ENCODE data around the gene YIPF5. TPM values are rescaled to one million over a fixed set of nuclear protein-coding genes. Genes with fewer than 3 reads are reported as not detected.

YIPF5 gene
- total RNA-seq, 1 donor from 2014 or later, result 41.1 TPM

DNA sequence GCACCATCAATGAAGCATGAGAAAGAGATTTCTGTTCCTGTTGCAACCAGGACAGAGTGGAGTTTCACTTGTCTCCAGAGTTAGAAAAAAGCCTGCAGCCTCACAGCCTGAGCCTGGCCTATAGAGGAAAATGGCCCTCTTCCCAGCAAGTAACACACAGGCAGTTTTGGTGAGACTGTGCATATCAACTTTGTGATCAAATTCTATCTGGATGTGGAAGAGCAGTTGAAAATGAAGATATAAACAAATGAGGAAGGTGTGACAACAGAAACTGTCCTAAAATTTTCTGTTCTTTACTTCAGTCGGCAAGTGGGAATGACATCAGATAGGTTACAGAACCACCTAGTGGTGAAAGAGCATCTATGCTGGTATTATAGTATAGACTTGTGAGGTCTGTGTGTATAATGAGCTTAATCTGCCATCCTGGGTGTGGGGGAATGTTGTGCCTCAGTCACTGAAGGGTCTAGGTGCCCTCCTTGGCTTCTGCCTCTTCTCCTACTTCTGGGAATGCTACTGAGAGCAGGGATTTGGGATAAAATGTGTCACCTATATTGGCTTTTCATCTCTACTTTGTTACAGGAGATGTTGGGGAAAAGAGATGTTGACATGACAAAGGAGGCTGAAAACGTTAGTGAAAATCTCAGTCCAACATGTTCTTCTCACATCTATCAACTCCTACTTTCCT is 28.2 kb downstream of the YIPF5 start:
- Histone ChIP-seq H3K27me3 (ENCODE audit: control insufficient read depth, insufficient read depth, low read length) (no peaks in the 10 kb centered on the region), H3K4me3 (ENCODE audit: low read depth, low read length) (no peak overlapping the region), H3K36me3 (ENCODE audit: control insufficient read depth, insufficient read depth, low read length) (no peaks in the 10 kb centered on the region)
- peak; percentile 4 for DNase-seq (ENCODE audit: low read depth)
- TF ChIP-seq, protein P1, sequence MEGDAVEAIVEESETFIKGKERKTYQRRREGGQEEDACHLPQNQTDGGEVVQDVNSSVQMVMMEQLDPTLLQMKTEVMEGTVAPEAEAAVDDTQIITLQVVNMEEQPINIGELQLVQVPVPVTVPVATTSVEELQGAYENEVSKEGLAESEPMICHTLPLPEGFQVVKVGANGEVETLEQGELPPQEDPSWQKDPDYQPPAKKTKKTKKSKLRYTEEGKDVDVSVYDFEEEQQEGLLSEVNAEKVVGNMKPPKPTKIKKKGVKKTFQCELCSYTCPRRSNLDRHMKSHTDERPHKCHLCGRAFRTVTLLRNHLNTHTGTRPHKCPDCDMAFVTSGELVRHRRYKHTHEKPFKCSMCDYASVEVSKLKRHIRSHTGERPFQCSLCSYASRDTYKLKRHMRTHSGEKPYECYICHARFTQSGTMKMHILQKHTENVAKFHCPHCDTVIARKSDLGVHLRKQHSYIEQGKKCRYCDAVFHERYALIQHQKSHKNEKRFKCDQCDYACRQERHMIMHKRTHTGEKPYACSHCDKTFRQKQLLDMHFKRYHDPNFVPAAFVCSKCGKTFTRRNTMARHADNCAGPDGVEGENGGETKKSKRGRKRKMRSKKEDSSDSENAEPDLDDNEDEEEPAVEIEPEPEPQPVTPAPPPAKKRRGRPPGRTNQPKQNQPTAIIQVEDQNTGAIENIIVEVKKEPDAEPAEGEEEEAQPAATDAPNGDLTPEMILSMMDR (IDR thresholded peaks at IDR 0.05; ENCODE audit: insufficient read depth, low read length, poor library complexity, severe bottlenecking), result peak; percentile 70

DNA sequence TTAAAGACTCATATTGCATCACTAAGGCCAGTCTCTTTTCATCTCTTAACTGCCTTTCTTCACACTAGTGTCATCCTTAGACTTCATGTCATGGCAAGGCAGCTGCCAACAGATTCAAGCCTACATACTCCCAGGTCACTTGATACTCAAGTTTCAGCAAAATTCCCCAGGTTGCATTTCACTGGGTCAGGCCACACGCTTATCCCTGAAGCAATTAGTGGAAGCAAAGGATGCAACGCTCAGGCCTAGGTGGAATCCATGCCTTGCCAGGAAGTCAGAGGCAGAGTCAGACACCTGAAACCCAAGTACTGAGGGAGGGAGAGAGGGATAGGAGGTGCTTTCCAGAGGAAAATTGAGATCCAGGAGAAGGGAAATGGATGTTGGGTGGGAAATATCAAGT is 28.9 kb downstream of the YIPF5 start:
- no peaks in the 10 kb centered on the region for H3K36me3 ChIP-seq (ENCODE audit: control insufficient read depth, insufficient read depth, low read length)

DNA sequence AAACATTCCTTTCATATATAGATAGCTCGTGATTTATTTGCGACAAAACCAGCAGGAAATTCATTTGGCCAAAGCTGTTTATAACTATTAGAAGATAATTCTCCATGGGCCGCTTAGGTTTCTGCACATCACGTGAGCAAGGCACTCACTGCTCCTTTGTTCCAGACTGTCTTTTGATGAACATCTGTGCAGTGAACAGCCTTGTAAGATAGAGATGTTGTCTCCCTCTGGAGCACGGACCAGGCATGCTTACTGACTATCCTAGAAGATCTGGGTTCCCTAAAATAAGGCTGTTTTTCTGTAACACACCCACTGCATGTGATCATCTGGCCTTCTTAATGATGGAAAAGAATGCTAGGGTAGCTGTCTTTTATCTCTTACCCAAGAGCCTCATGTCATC is 30.9 kb downstream of the YIPF5 start:
- TF ChIP-seq, protein P1 (IDR thresholded peaks at IDR 0.05; ENCODE audit: insufficient read depth, low read length, poor library complexity, severe bottlenecking), result no peak
- Histone ChIP-seq H3K36me3 (ENCODE audit: control insufficient read depth, insufficient read depth, low read length) (no peaks in the 10 kb centered on the region), H3K27me3 (ENCODE audit: control insufficient read depth, insufficient read depth, low read length) (no peaks in the 10 kb centered on the region), H3K4me3 (ENCODE audit: low read depth, low read length) (no peak overlapping the region)
- no peak for DNase-seq (ENCODE audit: low read depth)

More for the DNA sequence above, 28.9 kb downstream of the YIPF5 start:
- Histone ChIP-seq H3K4me3 (ENCODE audit: low read depth, low read length) (no peak overlapping the region), H3K27me3 (ENCODE audit: control insufficient read depth, insufficient read depth, low read length) (no peaks in the 10 kb centered on the region)
- TF ChIP-seq, protein P1 (IDR thresholded peaks at IDR 0.05; ENCODE audit: insufficient read depth, low read length, poor library complexity, severe bottlenecking), result no peak
- DNase-seq (ENCODE audit: low read depth), result no peak

DNA sequence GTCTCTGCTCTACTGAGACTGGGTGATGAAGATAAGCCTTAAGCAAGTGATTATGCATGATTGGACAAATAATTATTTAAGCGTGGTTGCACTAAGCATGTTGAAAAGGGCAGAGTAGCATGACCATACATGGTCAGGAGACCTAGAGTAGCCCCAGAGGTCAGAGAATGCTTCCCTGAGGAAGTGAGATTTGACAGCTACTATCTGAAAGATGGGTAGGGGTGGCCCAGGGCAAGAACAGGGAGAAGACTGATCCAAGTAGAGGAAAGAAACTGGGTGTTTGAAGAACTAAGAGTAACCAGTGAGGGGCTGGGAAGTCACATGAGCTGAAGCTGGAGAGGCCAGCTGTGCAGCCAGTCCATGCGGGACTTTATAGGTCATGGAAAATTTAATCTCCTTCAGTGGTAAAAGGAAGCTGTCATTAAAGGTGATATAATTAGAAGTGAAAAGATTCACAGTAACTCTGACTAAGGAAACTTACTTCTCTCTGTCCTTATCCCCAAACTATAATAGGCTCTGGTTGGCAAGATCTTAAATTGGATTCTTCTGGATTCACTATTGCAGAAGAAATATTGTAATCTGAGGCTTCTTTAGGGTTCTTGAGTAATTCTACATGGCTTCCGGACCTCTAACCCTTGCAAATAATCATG is 35.2 kb downstream of the YIPF5 start:
- TF ChIP-seq, protein P1 (IDR thresholded peaks at IDR 0.05; ENCODE audit: insufficient read depth, low read length, poor library complexity, severe bottlenecking), result no peak
- H3K36me3 ChIP-seq (ENCODE audit: control insufficient read depth, insufficient read depth, low read length), result no peaks in the 10 kb centered on the region
- no peak for DNase-seq (ENCODE audit: low read depth)
- H3K4me3 ChIP-seq (ENCODE audit: low read depth, low read length), result no peak overlapping the region
- H3K27me3 ChIP-seq (ENCODE audit: control insufficient read depth, insufficient read depth, low read length), result no peaks in the 10 kb centered on the region

DNA sequence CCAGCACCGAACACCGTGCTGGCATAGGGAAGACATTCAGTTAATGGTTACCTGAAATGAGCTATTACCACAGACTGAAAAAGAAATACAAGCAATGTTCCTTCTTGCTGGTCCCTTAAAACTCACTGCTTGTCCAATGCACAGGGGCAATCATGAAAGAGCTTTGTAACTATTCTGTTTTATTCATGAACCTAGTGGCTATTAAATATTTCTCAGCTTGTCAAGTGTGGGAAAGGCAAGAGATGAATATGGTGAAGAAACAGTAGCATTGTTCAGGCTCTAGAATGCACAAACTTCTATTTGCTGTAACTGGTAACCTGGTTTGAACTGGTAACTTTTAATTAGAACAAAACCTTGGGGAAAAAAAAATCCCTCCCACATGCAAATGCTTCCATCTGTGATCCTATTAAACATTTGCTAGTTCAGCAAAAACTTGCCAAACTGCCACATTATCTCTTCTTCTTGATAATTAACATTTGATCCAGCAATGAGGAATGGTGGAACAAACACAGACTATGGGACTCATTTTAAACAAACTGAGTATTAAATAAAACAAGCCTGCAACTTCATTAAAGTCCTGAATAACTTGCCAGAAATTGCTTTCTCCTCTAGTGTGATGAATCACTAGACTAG is 36.1 kb downstream of the YIPF5 start:
- no peaks in the 10 kb centered on the region for H3K36me3 ChIP-seq (ENCODE audit: control insufficient read depth, insufficient read depth, low read length)
- DNase-seq (ENCODE audit: low read depth), result no peak
- H3K27me3 ChIP-seq (ENCODE audit: control insufficient read depth, insufficient read depth, low read length), result no peaks in the 10 kb centered on the region
- no peak overlapping the region for H3K4me3 ChIP-seq (ENCODE audit: low read depth, low read length)
- TF ChIP-seq, protein P1 (IDR thresholded peaks at IDR 0.05; ENCODE audit: insufficient read depth, low read length, poor library complexity, severe bottlenecking), result no peak

Measured in kidney epithelial cell (primary cell).